Prostate gland (tissue), 2 donors: ENCODE results near the gene E4F1. TPM values are rescaled to one million over a fixed set of nuclear protein-coding genes. Genes with fewer than 3 reads are reported as not detected.
"Not testable (repeated sequence)": the region's sequence is repeated elsewhere in the genome, so short reads cannot be mapped to it uniquely, and the experiment has no call there.

Experiments used
- DNase-seq: peaks from one replicate; pipeline ENCODE4 v3.0.0-alpha.2; 2019; ENCODE audit warnings: low spot score
- H3K27ac ChIP-seq, 2 donors: fragments of 200-600 bp; sonication (generic); 2 replicates each; pipeline ENCODE4 v1.5.1; 2017 to 2019
- H3K27me3 ChIP-seq: fragments of 200-600 bp; sonication (generic); replicated peaks from 2 replicates; pipeline ENCODE4 v1.5.1; 2019; ENCODE audit not compliant: insufficient read depth
- H3K36me3 ChIP-seq, 2 donors: fragments of 200-600 bp; sonication (generic); 1 replicate in 1 of 2; 2 replicates in 1 of 2; pipeline versions ENCODE4 v1.5.1 to v1.8.1; 2017 to 2019
- H3K4me1 ChIP-seq: fragments of 200-600 bp; sonication (generic); replicated peaks from 2 replicates; pipeline ENCODE4 v1.5.1; 2019
- H3K4me3 ChIP-seq, 2 donors: fragments of 200-600 bp; sonication (generic); 2 replicates each; pipeline ENCODE4 v1.5.1; 2017 to 2019
- H3K9me3 ChIP-seq: fragments of 200-600 bp; sonication (generic); 2 replicates; pipeline ENCODE4 v1.5.1; 2017
- POLR2A ChIP-seq: fragments of 450-650 bp; IDR thresholded peaks from one replicate; pipeline ENCODE4 v1.6.1; 2016; ENCODE audit warnings: antibody characterized with exemption, mild to moderate bottlenecking
- POLR2AphosphoS5 ChIP-seq: sonication (generic); formaldehyde crosslinking; IDR thresholded peaks from one replicate; pipeline ENCODE4 v1.6.1; 2017; ENCODE audit warnings: antibody characterized with exemption
- WGBS: methylation state at CpG from one replicate; pipeline ENCODE4 v1.1.5; 2018; 5-methylcytosine and 5-hydroxymethylcytosine counted together
- intact Hi-C: fragments of 100-400 bp; cut with DNase I; formaldehyde crosslinking; loops from one replicate; pipeline ENCODE4 v1.14.2; 2022
- total RNA-seq, 2 donors: library from RNA; depleted of rRNA; stranded (reverse); fragments of >200 nt; gene quantifications; one replicate each; pipeline ENCODE4 v1.1.0, GENCODE V29; 2016
- TF ChIP-seq, protein P1 (sequence below), 4 experiments: fragments of 200-600 bp in 2 of 4; fragments of 450-650 bp in 2 of 4; sonication (generic) in 2 of 4; IDR thresholded peaks; 1 replicate in 3 of 4; 2 replicates in 1 of 4; pipeline ENCODE4 v1.5.1; 2016 to 2019; ENCODE audit warnings: antibody characterized with exemption in 4 of 4, mild to moderate bottlenecking in 2 of 4, moderate library complexity in 2 of 4

The E4F1 gene
- total RNA-seq, 2 donors from 2014 or later: 38.7 to 69.1 TPM

DNA sequence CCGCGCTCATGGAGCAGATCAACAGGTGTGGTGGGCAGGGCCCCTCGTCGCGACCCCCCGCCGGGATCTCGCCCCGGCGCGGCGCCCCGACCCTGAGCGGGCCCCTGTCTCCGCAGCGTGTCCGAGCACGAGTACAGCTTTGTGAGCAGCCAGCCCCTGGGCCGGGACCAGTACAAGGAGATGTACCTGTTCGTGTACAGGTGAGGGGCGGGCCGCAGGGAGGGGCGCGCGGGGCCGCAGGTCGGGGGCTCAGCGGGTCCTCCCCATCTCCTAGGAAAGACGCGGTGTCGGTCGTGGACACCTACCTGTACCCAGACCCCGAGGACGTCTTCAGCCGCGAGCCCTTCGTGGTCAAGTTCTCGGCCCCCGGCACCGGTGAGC is 13.7 kb downstream of the E4F1 start:
- Histone ChIP-seq H3K36me3 (peaks cover 10 to 29% of the 10 kb centered on the region in 2 donors), H3K27ac (no peak overlapping the region), H3K4me3 (peak overlapping the region in 1 of 2 donors; percentile 13), H3K27me3 (no peaks in the 10 kb centered on the region), H3K4me1 (peaks cover 10% of the 10 kb centered on the region), H3K9me3 (no peaks in the 10 kb centered on the region)
- TF ChIP-seq POLR2AphosphoS5: no peak
- TF ChIP-seq POLR2A: no peak
- TF ChIP-seq, protein P1, sequence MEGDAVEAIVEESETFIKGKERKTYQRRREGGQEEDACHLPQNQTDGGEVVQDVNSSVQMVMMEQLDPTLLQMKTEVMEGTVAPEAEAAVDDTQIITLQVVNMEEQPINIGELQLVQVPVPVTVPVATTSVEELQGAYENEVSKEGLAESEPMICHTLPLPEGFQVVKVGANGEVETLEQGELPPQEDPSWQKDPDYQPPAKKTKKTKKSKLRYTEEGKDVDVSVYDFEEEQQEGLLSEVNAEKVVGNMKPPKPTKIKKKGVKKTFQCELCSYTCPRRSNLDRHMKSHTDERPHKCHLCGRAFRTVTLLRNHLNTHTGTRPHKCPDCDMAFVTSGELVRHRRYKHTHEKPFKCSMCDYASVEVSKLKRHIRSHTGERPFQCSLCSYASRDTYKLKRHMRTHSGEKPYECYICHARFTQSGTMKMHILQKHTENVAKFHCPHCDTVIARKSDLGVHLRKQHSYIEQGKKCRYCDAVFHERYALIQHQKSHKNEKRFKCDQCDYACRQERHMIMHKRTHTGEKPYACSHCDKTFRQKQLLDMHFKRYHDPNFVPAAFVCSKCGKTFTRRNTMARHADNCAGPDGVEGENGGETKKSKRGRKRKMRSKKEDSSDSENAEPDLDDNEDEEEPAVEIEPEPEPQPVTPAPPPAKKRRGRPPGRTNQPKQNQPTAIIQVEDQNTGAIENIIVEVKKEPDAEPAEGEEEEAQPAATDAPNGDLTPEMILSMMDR (IDR thresholded peaks at IDR 0.05): no peak
- DNase-seq: no peak
- 4% methylated on average over 40 of the region's 40 CpGs for WGBS
- intact Hi-C loops: no loop called here

DNA sequence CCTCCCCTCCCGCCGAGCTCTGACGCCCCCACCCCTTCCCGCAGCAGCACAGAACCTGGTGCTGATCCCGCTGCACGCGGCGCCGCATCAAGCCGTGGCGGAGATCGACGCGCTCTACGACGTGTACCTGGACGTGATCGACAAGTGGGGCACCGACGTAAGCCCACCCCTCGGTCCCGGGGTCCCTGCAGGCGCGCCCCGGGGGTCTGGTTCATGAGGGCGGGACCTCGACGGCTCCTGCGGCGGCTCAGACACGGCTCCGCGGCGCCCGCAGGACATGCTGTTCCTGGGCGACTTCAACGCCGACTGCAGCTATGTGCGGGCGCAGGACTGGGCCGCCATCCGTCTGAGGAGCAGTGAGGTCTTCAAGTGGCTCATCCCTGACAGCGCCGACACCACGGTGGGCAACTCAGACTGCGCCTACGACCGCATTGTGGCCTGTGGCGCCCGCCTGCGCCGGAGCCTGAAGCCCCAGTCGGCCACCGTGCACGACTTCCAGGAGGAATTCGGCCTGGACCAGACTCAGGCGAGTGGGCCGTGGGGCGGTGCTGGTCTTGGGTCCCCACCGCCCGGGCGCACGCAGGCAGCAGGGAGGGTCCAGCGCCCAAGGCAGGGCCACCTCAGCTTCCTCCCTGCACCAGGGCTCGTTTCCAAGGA is 14.2 kb downstream of the E4F1 start:
- intact Hi-C loops: no loop called here
- DNase-seq: no peak
- 16% methylated on average over 40 of the region's 65 CpGs for WGBS
- peaks cover 10% of the 10 kb centered on the region for H3K4me1 ChIP-seq
- H3K27me3 ChIP-seq: no peaks in the 10 kb centered on the region
- H3K27ac ChIP-seq: no peak overlapping the region
- H3K36me3 ChIP-seq: peaks cover 10 to 24% of the 10 kb centered on the region in 2 donors
- TF ChIP-seq, protein P1 (IDR thresholded peaks at IDR 0.05): no peak
- TF ChIP-seq POLR2AphosphoS5 (no peak), POLR2A (no peak)
- no peaks in the 10 kb centered on the region for H3K9me3 ChIP-seq
- no peak overlapping the region for H3K4me3 ChIP-seq

DNA sequence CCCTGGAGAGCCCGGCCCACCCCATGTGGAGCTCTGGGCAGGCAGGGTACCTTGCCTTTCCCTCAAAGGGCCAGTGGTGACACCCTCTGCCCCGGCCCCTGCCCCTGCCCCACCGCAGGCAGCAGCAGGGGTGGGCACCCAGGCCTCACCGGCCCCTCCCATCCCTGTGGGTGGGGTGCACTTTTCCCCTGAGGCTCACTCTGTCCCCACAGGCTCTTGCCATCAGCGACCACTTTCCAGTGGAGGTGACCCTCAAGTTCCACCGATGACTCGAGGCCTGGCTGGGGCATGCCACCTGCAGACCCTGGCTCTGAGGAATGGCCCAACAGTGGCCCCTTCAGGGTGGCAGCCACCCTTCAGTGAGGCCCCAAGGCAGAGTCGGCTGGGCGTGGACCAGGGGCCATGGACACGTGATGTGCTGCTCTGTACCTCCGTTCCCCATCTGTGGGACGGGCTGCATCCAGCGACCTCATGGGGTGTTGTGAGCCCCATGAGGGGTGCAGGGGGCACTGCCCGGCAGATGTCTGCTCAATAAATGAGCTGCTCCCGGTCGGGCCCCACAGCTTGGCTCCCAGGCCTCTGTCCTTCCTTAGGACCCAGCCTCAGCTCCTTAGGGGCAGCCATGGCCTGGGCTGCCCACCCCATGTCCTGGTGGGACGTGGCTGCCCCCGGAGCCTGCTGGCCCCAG is 14.9 kb downstream of the E4F1 start:
- TF ChIP-seq POLR2AphosphoS5 (no peak), POLR2A (no peak)
- TF ChIP-seq, protein P1 (IDR thresholded peaks at IDR 0.05): no peak
- DNase-seq: no peak
- intact Hi-C loops: no loop called here
- H3K4me3 ChIP-seq: no peak overlapping the region
- WGBS: 51% methylated on average over 9 of the region's 18 CpGs
- no peaks in the 10 kb centered on the region for H3K9me3 ChIP-seq
- peaks cover 6 to 24% of the 10 kb centered on the region in 2 donors for H3K36me3 ChIP-seq
- H3K27me3 ChIP-seq: no peaks in the 10 kb centered on the region
- no peak overlapping the region for H3K27ac ChIP-seq
- peaks cover 10% of the 10 kb centered on the region for H3K4me1 ChIP-seq

DNA sequence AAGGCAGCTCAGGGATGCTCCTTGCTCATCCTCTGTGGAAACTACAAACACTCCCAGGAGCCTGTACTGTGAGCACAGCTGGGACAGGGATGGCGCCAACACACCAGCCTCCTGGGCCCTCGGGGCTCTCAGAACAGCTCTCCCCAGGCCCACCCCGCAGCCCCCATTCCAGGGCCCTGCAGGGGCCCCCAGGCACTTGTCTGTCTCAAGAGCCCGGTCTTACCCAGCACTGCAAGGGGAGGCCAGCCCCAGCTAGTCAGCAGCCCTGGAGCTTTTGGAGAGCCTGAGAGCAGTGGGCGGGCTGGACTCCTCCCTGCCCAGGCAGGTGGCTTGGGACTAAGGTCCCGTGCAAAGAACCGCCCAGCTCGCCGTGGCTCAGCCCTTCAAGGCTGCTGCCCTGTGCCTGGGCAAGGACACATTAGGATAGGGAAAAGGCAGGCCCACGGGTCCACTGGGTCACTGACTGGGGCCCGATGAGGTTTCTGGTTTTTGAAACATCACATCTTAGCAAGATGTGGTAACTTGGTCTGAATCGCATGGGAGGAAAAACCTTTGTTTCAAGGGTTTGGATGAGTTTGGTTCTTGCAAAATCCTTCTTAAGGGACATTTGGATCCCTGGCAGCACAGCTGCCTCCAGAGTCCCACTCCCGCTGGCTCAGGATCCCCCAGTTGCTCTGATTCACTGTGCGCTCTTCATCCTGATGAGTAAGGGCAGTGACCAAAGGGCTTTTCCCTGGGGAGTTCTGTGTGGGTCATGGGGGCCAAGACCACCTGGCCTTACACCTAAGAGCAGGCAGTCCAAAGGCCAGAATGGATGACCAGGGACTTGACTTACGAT is 15.7 kb downstream of the E4F1 start:
- H3K9me3 ChIP-seq: no peaks in the 10 kb centered on the region
- no peak for TF ChIP-seq POLR2AphosphoS5
- H3K4me1 ChIP-seq: peaks cover 10% of the 10 kb centered on the region
- DNase-seq: no peak
- no peak overlapping the region for H3K27ac ChIP-seq
- no peak overlapping the region for H3K4me3 ChIP-seq
- 70% methylated on average over 15 of the region's 15 CpGs for WGBS
- no peaks in the 10 kb centered on the region for H3K27me3 ChIP-seq
- H3K36me3 ChIP-seq: peaks cover 3 to 19% of the 10 kb centered on the region in 2 donors
- intact Hi-C loops: no loop called here

DNA sequence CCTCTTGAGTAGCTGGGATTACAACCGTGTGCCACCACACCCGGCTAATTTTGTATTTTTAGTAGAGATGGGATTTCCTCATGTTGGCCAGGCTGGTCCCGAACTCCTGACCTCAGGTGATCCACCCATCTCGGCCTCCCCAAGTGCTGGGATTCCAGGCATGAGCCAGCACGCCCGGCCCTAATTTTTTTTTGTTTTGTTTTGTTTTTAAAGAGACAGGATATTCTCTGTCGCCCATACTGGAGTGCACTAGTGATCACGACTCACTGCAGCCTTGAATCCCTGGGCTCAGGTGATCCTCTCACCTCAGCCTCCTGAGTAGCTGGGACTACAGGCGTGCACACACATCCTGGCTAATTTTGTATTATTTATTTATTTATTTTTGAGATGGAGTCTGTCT is 16.9 kb downstream of the E4F1 start:
- not testable (repeated sequence) for H3K4me1 ChIP-seq, H3K27me3 ChIP-seq, H3K4me3 ChIP-seq, H3K9me3 ChIP-seq, H3K27ac ChIP-seq, DNase-seq
- intact Hi-C loops: loop anchor here (10.0 kb wide), 1 partner anchor 216 kb away; the partner anchor contains the start of gene NHERF2
- H3K36me3 ChIP-seq: peaks cover 3 to 10% of the 10 kb centered on the region in 2 donors
- 84% methylated on average over 9 of the region's 9 CpGs for WGBS
